Common myeloid progenitor, CD34-positive (primary cell): ENCODE data around the gene ATP6V0B.

Source experiments
- CTCF ChIA-PET: fragments of 350-600 bp; sonication (Branson Sonifier 250); formaldehyde crosslinking; loops from one replicate; lab custom pipeline; 2021; ENCODE audit warnings: antibody characterized with exemption; lab: Charles Lee
- POLR2A ChIA-PET: fragments of 350-600 bp; sonication (Branson Sonifier 250); formaldehyde crosslinking; loops from one replicate; lab custom pipeline; 2021; ENCODE audit warnings: antibody characterized with exemption; lab: Charles Lee
- DNase-seq, 3 donors: peaks; one replicate each; pipeline versions ENCODE4 v3.0.0 to v3.0.0-alpha.2; 2013
- H3K27ac ChIP-seq, 2 experiments: 1 replicate in 1 of 2; 2 replicates in 1 of 2; pipeline ENCODE4 v1.7.0; 2013; ENCODE audit warnings: inconsistent platforms in 2 of 2, low read length in 2 of 2, mild to moderate bottlenecking in 2 of 2, low read depth in 1 of 2, moderate library complexity in 1 of 2; ENCODE audit not compliant: severe bottlenecking in 2 of 2, insufficient read depth in 1 of 2, poor library complexity in 1 of 2
- H3K27me3 ChIP-seq, 5 experiments: replicated peaks in 2 of 5; 1 replicate in 3 of 5; 2 replicates in 2 of 5; pipeline versions ENCODE4 v1.6.1 to v1.7.0; 2013; ENCODE audit warnings: low read length in 4 of 5, mild to moderate bottlenecking in 2 of 5, moderate library complexity in 2 of 5, inconsistent platforms in 1 of 5; ENCODE audit not compliant: insufficient read depth in 5 of 5, control insufficient read depth in 4 of 5
- H3K36me3 ChIP-seq, 4 experiments: 1 replicate in 2 of 4; 2 replicates in 2 of 4; pipeline versions ENCODE4 v1.6.1 to v1.7.0; 2013; ENCODE audit warnings: low read length in 3 of 4, control low read depth in 1 of 4, mild to moderate bottlenecking in 1 of 4; ENCODE audit not compliant: control insufficient read depth in 4 of 4, insufficient read depth in 4 of 4
- H3K4me1 ChIP-seq, 4 experiments: 1 replicate in 3 of 4; 2 replicates in 1 of 4; pipeline versions ENCODE4 v1.6.1 to v1.7.1; 2013; ENCODE audit warnings: low read length in 3 of 4, mild to moderate bottlenecking in 3 of 4, control low read depth in 1 of 4, inconsistent platforms in 1 of 4, moderate library complexity in 1 of 4; ENCODE audit not compliant: control insufficient read depth in 4 of 4, insufficient read depth in 4 of 4; ENCODE audit errors: control extremely low read depth in 1 of 4
- H3K4me3 ChIP-seq, 7 experiments: 1 replicate in 4 of 7; 2 replicates in 3 of 7; pipeline versions ENCODE4 v1.5.1 to v1.7.0; 2013; ENCODE audit warnings: mild to moderate bottlenecking in 7 of 7, low read length in 6 of 7, moderate library complexity in 6 of 7, inconsistent platforms in 2 of 7, low read depth in 2 of 7, control low read depth in 1 of 7; ENCODE audit not compliant: insufficient read depth in 4 of 7, control insufficient read depth in 1 of 7; ENCODE audit errors: extremely low read depth in 1 of 7
- H3K9me3 ChIP-seq, 5 experiments: 1 replicate in 4 of 5; 2 replicates in 1 of 5; pipeline versions ENCODE4 v1.6.1 to v1.7.1; 2013; ENCODE audit warnings: low read length in 4 of 5, mild to moderate bottlenecking in 2 of 5, inconsistent platforms in 1 of 5, low read depth in 1 of 5, moderate library complexity in 1 of 5; ENCODE audit not compliant: control insufficient read depth in 4 of 5, insufficient read depth in 2 of 5; ENCODE audit errors: control extremely low read depth in 1 of 5
- whole genome bisulfite sequencing: methylation state at CpG from one replicate; pipeline ENCODE4 v1.1.5; 2013; ENCODE audit not compliant: insufficient coverage; 5-methylcytosine and 5-hydroxymethylcytosine counted together

Gene ATP6V0B

DNA sequence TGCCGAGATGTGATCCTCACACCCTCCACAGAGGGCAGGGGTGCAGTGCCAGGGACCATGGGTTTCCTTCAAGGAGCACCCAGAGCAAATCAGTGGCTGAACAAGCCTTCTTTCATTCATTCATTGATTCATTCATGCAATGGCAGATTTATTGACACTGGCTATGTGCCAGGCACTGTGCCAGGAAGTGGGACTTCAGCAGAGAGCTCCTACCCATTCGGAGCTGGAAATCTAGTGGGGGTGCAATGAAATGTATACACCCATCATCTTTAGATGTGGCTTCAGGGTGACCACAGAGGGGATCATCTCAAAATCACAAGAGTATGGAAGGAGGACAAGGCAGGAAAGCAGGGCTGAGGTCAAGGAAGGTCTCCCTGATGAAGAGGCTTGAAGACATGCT, 37.6 kb downstream of the ATP6V0B start:
- peak in 1 of 3 donors; percentile 11 for DNase-seq
- no peak overlapping the region for H3K4me3 ChIP-seq
- POLR2A ChIA-PET, result no interaction called here
- WGBS, result 100% methylated on average over 1 of the region's 2 CpGs
- CTCF ChIA-PET, result interaction anchor here (1.8 to 6.9 kb wide), 3 partner anchors 7 to 22 kb away, joined by 7 to 51 read pairs (median 41); partner anchors contain the start of gene SLC6A9
- no peaks in the 10 kb centered on the region for H3K9me3 ChIP-seq
- peaks cover 0 to 32% (median 24%) of the 10 kb centered on the region in 4 experiments for H3K4me1 ChIP-seq
- no peak overlapping the region for H3K27ac ChIP-seq
- no peaks in the 10 kb centered on the region for H3K36me3 ChIP-seq
- H3K27me3 ChIP-seq, result no peaks in the 10 kb centered on the region

DNA sequence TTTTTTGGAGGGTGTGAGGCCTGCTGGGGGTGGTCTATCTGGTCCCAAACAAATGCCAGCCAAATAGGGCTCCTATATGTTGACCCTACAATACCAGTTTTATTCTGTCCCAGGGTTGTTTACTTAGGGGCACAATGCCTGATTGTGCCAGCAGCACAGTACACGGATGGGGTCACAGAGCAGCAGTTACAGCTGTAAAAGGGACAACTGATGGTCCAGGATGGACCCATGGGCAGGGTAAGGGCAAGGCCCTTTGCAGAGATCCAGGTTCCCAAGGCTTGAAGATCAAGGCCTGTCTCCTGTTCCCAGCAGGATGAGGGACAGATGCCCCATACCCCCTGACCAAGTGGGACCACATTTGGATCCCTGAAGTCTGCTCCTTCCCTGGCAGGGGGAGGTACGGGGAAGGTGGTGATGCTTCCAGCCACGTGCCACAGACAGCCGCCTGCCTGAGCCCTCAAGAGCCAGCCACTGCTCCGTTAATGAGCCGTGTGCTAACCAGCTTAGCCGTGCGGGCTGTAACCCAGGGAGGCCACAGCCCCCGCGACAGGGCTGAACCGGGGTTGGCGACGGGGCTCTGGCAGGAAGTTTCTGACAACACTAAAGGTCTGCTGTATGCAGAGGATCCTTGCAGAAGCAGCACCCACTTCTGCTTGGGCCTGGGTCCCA, 38.3 kb downstream of the ATP6V0B start:
- peak in 2 of 3 donors; percentile 72 to 78 for DNase-seq
- CTCF ChIA-PET, result interaction anchor here (0.8 to 6.9 kb wide), 6 partner anchors 8 to 35 kb away, joined by 3 to 51 read pairs (median 6); partner anchors contain the start of gene SLC6A9
- no peaks in the 10 kb centered on the region for H3K27me3 ChIP-seq
- no peaks in the 10 kb centered on the region for H3K9me3 ChIP-seq
- no peak overlapping the region for H3K27ac ChIP-seq
- H3K4me3 ChIP-seq, result no peak overlapping the region
- H3K36me3 ChIP-seq, result no peaks in the 10 kb centered on the region
- H3K4me1 ChIP-seq, result peaks cover 0 to 32% (median 24%) of the 10 kb centered on the region in 4 experiments
- POLR2A ChIA-PET, result no interaction called here
- 11% methylated on average over 13 of the region's 13 CpGs for WGBS

DNA sequence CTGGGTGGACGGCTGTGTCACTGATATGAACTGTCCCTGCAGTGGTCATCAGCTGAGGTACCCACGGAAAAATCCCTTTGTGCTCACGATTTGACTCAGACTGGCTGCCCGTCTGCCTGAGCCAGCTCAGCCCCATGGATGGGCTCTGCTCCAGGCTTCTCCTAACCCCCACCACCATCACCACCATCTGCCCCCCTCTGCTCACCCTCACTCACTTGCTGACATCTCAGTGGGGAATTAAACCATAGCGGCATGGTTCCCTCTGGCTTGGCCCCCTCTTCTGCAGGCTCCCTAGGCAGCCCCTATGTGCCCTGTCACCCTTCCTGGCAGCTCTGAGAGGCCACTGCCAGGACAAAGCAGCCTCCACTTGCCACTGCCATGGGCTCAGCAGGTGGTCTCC, 39.2 kb downstream of the ATP6V0B start:
- ChIA-PET POLR2A (no interaction called here), CTCF (interaction anchor here (0.6 to 6.9 kb wide), 9 partner anchors 9 to 558 kb away, joined by 3 to 51 read pairs (median 4); no protein-coding TSS in a partner anchor)
- DNase-seq, result peak in 1 of 3 donors; percentile 16
- 85% methylated on average over 5 of the region's 5 CpGs for WGBS
- Histone ChIP-seq H3K4me1 (peaks cover 0 to 32% (median 24%) of the 10 kb centered on the region in 4 experiments), H3K27me3 (no peaks in the 10 kb centered on the region), H3K4me3 (no peak overlapping the region), H3K9me3 (no peaks in the 10 kb centered on the region), H3K27ac (no peak overlapping the region), H3K36me3 (no peaks in the 10 kb centered on the region)

DNA sequence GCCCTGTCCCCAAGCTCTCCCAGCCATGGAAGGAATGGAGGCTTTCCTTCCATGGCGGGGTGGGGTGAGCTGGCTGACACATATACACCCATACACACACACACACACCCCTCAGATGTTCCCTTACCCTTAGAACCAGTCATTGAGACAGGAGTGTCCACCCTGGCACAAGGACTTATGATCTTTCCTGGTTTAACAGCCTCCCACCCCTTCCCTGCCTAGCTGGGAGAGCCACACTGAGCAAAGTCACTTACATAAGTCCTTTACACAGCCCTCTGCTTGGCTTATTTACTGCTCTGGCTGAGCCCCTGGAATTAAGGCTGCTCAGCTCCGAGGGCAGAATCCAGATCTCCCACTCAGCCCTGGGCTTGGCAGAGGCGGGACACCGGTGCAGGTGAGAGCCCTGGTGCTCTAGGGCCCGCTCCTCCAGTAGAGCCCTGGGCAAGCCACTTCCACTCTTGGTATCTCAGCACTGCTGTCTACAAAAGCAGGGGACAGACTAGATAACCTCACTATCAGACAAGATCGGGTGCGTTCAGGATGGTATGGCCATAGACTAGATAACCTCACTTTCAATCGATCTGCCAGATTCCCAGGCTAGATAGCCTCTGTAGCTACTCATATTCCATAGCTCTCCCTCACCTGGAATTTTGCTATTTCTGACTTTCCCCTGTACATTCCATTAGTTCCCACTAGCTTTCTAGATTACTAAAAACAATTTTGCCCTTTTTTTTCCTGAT, 39.8 kb downstream of the ATP6V0B start:
- Histone ChIP-seq H3K9me3 (no peaks in the 10 kb centered on the region), H3K4me3 (no peak overlapping the region), H3K27ac (no peak overlapping the region), H3K36me3 (no peaks in the 10 kb centered on the region), H3K4me1 (peaks cover 0 to 32% (median 24%) of the 10 kb centered on the region in 4 experiments), H3K27me3 (no peaks in the 10 kb centered on the region)
- ChIA-PET CTCF (interaction anchor here (0.6 to 6.9 kb wide), 9 partner anchors 9 to 557 kb away, joined by 3 to 51 read pairs (median 4); no protein-coding TSS in a partner anchor), POLR2A (no interaction called here)
- WGBS, result 96% methylated on average over 6 of the region's 8 CpGs
- no peak for DNase-seq

DNA sequence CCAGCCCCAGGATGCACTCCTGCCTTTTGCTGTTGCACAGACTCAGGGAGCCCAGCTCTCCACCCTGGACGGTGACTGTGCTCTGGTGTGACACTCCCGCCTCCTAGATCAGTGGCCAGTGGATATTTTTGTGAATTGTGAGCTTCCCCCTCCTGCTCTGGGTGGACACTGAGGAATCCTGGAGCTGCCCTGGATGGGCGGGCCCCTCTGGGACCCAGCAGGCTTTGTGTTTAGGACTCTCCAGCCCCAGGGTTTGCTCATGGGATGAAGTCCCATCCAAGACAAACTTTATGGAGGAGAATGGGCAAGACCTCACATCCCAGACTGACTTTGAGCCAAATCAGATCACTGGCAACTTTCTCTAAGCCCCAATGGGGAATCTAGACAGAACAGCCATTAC, 40.4 kb downstream of the ATP6V0B start:
- no peaks in the 10 kb centered on the region for H3K9me3 ChIP-seq
- POLR2A ChIA-PET, result no interaction called here
- WGBS, result 100% methylated on average over 3 of the region's 3 CpGs
- no peak overlapping the region for H3K27ac ChIP-seq
- H3K27me3 ChIP-seq, result no peaks in the 10 kb centered on the region
- H3K36me3 ChIP-seq, result no peaks in the 10 kb centered on the region
- peaks cover 0 to 32% (median 24%) of the 10 kb centered on the region in 4 experiments for H3K4me1 ChIP-seq
- no peak overlapping the region for H3K4me3 ChIP-seq
- CTCF ChIA-PET, result interaction anchor here (1.3 to 6.9 kb wide), 4 partner anchors 10 to 33 kb away, joined by 3 to 51 read pairs (median 23); no protein-coding TSS in a partner anchor
- DNase-seq, result no peak

DNA sequence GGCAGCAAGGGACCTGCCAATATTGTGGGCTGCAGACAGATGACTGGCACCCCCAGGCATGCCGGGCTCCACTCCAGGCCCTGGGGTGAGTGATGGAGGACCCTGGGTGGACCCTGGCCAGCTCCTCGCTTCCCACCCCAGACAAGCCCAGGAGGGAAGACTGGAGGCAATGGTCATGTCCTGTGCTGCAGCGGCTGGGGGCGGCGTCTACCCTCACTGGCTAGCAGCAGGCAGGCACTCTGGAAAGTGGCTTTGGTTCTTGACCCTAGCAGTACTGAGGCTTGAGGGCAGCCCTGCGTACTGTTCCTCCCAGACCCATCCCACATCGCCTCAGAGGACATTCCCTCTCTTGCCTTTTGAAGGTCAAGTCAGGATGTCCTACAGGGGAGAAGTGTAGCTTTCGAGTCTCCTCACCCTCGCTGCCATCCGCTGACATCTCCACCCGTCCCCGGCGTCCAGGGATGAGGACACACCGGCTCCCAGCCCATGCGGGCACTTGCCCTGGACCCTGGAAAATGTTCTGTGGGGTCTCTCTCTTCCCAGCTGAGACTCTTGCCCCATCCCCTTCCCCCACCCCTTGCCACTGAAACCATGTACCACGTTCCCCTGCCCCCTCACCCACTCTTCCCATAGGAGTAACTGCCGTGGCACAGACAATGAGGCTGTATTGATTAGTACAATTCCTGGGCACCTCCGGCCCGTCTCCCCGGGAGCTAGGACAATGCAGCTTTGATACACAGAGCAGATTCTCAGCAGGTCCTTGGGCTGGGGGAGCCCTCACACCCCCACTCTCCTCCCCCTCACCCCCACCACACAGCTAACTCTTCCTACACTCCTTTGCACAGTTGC, 41.5 kb downstream of the ATP6V0B start:
- no peaks in the 10 kb centered on the region for H3K36me3 ChIP-seq
- ChIA-PET POLR2A (no interaction called here), CTCF (interaction anchor here (1.0 to 7.2 kb wide), 5 partner anchors 11 to 26 kb away, joined by 4 to 51 read pairs (median 38); no protein-coding TSS in a partner anchor)
- H3K27me3 ChIP-seq, result no peaks in the 10 kb centered on the region
- peaks cover 0 to 30% (median 23%) of the 10 kb centered on the region in 4 experiments for H3K4me1 ChIP-seq
- WGBS, result 95% methylated on average over 15 of the region's 20 CpGs
- H3K4me3 ChIP-seq, result no peak overlapping the region
- no peak for DNase-seq
- H3K9me3 ChIP-seq, result no peaks in the 10 kb centered on the region
- no peak overlapping the region for H3K27ac ChIP-seq
